ENCODE measurements around the gene RERE.
"Not testable (repeated sequence)": the region's sequence is repeated elsewhere in the genome, so short reads cannot be mapped to it uniquely, and the experiment has no call there.

RERE gene

GRCh38 chr1:8714173-8714572, 103.3 kb downstream of the RERE start:
- DNase-seq (ENCODE audit: low read depth) = no peak

DNA sequence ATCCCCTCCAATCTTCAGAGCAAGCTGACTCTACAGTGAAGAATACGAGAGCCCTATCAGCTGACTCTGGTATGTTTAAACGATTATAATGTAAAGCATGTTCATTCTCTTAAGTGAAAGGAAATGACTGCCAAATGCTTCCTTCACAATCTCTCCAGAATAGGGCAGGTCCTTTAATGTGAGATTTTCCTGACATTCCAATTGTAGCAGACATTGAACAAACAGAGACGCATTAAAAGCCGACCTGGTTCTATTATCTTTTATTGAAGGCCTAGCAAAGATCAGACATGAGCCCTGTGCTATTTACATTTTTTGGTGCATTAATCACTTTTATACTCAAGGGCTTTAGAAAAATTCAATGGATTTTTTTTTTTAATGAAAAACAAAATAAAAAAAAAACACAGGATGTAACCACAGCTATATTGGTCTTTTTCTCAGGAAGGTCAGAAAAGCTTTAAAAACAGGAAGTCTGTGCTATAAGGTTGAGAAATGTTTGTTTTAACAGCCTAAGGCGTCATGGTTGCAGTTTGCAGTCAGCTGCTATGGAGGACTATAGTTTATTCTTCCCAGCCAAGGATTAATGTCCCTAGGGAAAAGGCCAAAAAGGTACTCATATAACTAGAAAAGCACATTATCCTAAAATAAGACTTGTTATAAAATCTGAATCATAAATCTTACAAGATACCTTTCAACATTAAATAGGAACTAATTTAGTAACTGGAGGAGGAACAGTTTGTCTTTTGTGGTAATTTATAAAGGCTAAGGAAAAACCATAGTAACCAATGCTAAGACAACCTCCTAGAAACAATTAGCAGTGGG, 104.8 kb downstream of the RERE start:
- peak; percentile 94 for DNase-seq (ENCODE audit: low read depth)

GRCh38 chr1:8711873-8712412, 105.5 kb downstream of the RERE start:
- no peak for DNase-seq (ENCODE audit: low read depth)

DNA sequence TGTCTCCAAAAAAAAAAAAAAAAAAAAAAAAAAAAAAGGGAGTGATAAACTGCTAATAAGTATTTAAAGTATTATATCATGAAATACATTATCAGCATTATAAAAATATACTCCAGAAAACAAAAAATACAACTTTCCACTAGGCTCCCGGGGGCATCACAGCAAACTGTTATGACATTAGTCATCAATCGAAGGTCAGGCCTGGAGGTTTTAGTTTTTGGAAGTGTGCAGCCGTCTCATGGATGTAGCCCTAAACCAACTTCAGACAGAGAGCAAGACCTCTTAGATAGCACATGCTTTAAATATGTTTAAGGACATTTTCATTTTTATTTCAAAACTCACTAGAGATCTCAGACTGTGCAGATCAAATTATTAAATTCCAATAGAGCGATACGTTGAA, 106.3 kb downstream of the RERE start:
- DNase-seq (ENCODE audit: low read depth) = peak; percentile 29

GRCh38 chr1:8708259-8708658, 109.2 kb downstream of the RERE start:
- no peak for DNase-seq (ENCODE audit: low read depth)

DNA sequence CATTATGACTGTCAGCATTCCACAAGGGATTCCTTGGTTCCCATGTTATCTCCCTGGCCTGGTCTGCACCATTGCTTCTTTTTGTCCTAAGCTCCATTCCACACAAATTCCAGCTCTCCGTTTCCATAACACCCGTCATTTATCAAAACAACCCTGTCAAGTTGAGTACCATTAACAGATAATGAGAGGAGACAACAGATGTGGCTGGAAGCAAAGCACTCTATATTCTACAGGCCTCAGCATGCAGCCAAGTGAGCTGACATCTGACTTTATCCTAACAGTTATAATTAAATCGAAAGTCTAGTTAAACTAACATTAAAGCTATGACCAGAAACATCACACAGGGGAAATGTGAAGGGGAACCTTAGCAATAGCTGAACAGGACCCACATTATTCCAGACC, 110.4 kb downstream of the RERE start:
- peak; percentile 66 for DNase-seq (ENCODE audit: low read depth)

- no peak for DNase-seq (ENCODE audit: low read depth)
Observed at GRCh38 chr1:8706291-8706690, 111.1 kb downstream of the RERE start.

DNA sequence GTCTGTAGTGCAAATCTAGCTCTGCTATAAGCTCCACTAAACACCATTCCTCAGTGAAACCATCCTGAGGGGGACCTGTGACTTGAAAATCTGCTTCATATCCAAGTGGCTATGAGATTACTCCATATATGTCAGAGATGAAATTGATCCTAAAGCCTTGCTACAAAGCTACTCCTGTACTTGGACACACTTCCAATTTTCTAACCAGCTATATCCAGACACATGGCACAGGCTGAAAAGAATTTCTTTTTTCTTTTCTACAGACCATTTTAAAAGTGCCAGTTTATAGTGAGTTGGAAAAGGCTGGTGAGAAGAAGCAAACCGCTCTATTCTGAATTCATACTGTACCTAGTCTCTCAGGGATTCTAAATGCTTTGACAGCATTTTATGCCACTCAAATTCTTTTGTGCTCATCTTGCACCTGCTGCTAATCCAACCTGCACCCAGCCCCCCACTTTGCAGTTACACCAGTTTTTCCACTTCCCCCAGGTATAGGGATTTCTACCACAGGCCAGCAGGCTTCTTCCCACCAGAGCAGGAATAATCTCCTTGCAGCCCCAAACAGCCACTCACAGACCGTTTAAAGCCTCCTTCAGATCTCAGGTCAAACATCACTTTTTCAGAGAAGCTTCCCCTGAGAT, 112.5 kb downstream of the RERE start:
- DNase-seq (ENCODE audit: low read depth) = no peak

- DNase-seq (ENCODE audit: low read depth) = peak; percentile 92
Observed at GRCh38 chr1:8702850-8703810, 114.3 kb downstream of the RERE start.

DNA sequence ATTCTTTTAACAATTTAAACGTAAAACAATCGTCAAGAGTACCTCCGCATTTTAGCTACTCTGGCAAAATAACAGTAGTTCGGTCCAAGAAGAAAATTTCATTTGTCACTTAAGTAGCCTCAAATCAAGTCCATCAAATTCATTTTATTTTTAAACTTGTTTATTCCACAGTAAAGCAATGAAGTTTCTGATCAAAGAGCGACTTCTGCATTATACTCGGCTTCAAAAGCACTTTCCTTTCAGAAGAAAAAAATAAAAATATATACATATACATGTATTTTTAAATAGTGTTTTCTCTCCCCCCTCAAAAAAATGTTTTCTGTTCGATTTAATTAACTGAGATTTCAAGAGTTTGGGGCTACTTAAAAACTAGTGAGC, 115.0 kb downstream of the RERE start:
- no peak for DNase-seq (ENCODE audit: low read depth)

DNA sequence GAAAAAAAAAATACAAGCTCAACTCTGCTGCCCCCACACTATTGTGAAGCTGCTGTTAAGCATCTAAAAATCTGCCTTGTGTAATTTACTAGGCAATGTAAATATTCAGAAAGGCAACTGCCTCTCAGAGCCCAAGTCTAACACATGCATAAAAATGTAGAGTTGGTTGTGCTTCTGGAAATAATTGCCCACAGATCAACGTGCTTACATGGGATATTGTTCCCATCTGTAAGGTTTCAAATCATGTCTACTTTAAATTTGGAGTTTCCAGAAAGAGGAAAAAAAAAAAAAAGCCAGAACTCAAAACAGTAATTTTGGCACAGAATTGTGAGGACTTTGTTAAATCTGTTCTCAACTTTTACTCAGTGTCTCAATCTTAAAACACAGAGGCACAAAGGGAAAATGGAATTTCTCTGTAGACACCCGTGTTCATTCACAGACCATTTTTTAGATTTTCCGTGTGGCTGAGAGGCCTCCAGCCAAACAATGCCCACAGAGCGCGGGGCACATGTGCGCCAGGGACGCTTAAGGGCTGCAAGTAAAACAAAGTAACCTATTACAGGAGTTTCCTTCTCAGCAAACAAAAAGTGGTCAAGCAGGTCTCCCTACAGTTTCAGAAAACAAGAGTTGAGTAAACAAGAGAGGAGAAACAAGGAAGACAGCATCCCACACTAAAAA, 115.5 kb downstream of the RERE start:
- peak; percentile 20 for DNase-seq (ENCODE audit: low read depth)

DNA sequence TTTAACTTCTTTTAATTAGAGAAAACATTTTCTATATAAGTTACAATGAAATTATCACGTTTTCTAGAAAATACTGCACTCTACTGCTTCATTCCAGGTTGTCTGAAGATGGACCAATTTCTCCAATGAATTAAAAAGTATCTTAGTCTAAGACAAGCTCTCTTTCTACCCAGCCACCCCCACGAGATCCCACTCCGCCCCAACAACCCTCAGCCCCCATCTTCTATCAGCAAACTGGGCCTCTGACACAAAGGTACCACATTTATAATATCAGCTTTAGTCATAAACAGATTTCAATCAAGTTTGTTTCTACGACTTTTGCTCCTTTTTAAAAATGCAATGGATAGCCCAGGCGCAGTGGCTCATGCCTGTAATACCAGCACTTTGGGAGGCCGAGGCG, 117.8 kb downstream of the RERE start:
- no peak for DNase-seq (ENCODE audit: low read depth)

- DNase-seq (ENCODE audit: low read depth) = no peak
Observed at GRCh38 chr1:8698937-8699447, 118.4 kb downstream of the RERE start.

- no peak for DNase-seq (ENCODE audit: low read depth)
Observed at GRCh38 chr1:8698012-8698630, 119.3 kb downstream of the RERE start.

- DNase-seq (ENCODE audit: low read depth) = not testable (repeated sequence)
Observed at GRCh38 chr1:8695442-8695841, 122.0 kb downstream of the RERE start.

DNA sequence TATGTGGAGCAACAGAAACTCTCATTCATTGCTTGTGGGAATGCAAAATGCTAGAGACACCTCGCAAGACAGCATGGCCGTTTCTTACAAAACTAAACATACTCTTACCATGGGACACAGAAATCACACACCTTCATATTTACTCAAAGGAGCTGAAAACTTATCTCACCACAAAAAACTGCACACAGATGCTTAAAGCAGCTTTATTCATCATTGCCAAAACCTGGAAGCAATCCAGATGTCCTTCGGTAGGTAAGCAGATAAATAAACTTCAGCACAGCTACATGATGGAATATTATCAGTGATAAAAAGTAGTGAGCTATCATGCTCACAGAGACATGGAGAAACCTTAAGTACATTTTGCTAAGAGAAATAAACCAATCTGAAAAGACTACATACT, 124.3 kb downstream of the RERE start:
- DNase-seq (ENCODE audit: low read depth) = no peak

DNA sequence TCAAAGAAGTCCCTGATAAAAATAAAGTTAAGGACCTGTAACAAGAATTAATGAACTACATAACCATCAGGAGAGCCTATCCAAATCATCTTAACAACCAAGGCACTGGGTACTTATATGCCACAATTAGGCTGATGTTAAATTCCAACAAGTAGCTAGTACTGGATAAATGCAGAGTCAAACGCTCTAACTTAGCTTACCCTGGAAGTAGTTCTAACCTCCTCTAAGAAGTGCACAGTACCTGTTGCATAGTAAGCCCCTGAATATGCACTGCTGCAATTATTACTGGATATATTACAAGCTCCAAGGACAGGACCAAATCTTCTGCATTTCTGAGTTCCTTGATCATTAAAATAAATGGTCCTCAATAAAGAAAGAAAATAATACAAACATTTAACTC, 125.8 kb downstream of the RERE start:
- no peak for DNase-seq (ENCODE audit: low read depth)

DNA sequence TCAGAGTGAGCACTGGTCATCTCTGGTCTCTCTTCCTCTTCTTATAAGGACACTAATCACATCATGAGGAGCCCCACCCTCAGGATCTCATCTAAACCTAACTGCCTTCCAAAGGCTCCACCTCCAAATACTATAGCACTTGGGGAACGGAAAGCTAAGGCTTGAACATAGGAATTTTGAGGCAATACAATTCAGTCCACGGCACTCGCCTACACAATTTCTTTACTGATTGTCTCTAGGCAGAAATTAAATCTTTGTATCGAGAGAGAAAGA, 127.3 kb downstream of the RERE start:
- no peak for DNase-seq (ENCODE audit: low read depth)

GRCh38 chr1:8689431-8690252, 127.8 kb downstream of the RERE start:
- DNase-seq (ENCODE audit: low read depth) = no peak

DNA sequence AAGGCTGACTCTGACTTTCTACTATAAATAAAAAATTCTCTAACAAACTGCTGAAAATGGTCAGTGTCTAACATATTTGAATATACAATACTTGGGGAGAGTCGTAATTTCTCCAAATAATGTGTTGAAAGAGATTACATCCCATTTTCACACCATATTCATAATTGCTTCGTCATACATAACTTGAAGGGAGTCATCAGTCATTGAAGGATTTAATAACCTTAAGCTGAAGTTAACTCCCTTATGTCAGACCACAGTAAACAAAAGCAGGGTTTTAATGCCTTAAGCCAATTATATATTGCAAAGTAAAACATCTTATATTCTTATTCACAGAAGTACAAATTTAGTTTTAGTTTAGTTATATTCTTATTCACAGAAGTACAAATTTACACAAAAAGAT, 129.9 kb downstream of the RERE start:
- no peak for DNase-seq (ENCODE audit: low read depth)
